GM12892 (cell line): ENCODE data around the gene TSPYL1.

ENCODE experiments used
- DNase-seq: peaks from one replicate; pipeline ENCODE4 v3.0.0; 2011; ENCODE audit not compliant: insufficient read length
- FAIRE-seq: peaks from 2 replicates; lab custom pipeline; 2011; peaks lifted over from hg19 to GRCh38; lab: Jason Lieb, UNC
- POLR2A ChIP-seq: IDR thresholded peaks from 2 replicates; pipeline ENCODE4 v1.6.1; 2011; ENCODE audit warnings: low read depth, low read length, control low read depth
- POLR2AphosphoS5 ChIP-seq: IDR thresholded peaks from 2 replicates; pipeline ENCODE4 v1.6.1; 2011; ENCODE audit warnings: low read depth, low read length, control low read depth
- TAF1 ChIP-seq: IDR thresholded peaks from 2 replicates; pipeline ENCODE4 v1.6.1; 2011; ENCODE audit warnings: low read depth, mild to moderate bottlenecking, control low read depth, low read length, borderline replicate concordance

TSPYL1 gene

GRCh38 chr6:116253505-116254296 is 26.0 kb downstream of the TSPYL1 start, which contains the start of gene TSPYL4:
TSS of gene TSPYL4 (minus strand) at chr6:116254075. CDS start at chr6:116254008, 67 bp downstream.
- DNase-seq: peak; percentile 61
- TF ChIP-seq POLR2A: peak; percentile 87
- TF ChIP-seq TAF1: peak; percentile 67; the same call in 1 of the 2 replicates
- peak; percentile 84 for TF ChIP-seq POLR2AphosphoS5
- peak; percentile 94 for FAIRE-seq

- DNase-seq (no peak), FAIRE-seq (no peak)
- TF ChIP-seq POLR2A (no peak), POLR2AphosphoS5 (no peak), TAF1 (no peak)
Observed at GRCh38 chr6:116253188-116253504, 26.6 kb downstream of the TSPYL1 start.

GRCh38 chr6:116251568-116252384 is 28.0 kb downstream of the TSPYL1 start:
- TF ChIP-seq TAF1 (no peak), POLR2AphosphoS5 (no peak), POLR2A (no peak)
- FAIRE-seq: no peak
- no peak for DNase-seq

GRCh38 chr6:116248577-116248976 is 31.2 kb downstream of the TSPYL1 start:
- TF ChIP-seq POLR2A (no peak), POLR2AphosphoS5 (no peak), TAF1 (no peak)
- DNase-seq (no peak), FAIRE-seq (no peak)

- TF ChIP-seq TAF1 (no peak), POLR2A (no peak), POLR2AphosphoS5 (no peak)
- FAIRE-seq: no peak
- no peak for DNase-seq
Observed at GRCh38 chr6:116247285-116247684, 32.4 kb downstream of the TSPYL1 start.

GRCh38 chr6:116246089-116246488 is 33.6 kb downstream of the TSPYL1 start:
- FAIRE-seq: no peak
- TF ChIP-seq POLR2AphosphoS5 (no peak), TAF1 (no peak), POLR2A (no peak)

GRCh38 chr6:116244284-116244683 is 35.4 kb downstream of the TSPYL1 start:
- TF ChIP-seq POLR2A (no peak), TAF1 (no peak), POLR2AphosphoS5 (no peak)
- FAIRE-seq (peak; percentile 9), DNase-seq (no peak)

More at GRCh38 chr6:116246089-116246488, 33.6 kb downstream of the TSPYL1 start:
- DNase-seq: no peak

- FAIRE-seq (no peak), DNase-seq (no peak)
- TF ChIP-seq TAF1 (no peak), POLR2AphosphoS5 (no peak), POLR2A (no peak)
Observed at GRCh38 chr6:116239856-116240255, 39.9 kb downstream of the TSPYL1 start.

- FAIRE-seq (no peak), DNase-seq (no peak)
- TF ChIP-seq POLR2AphosphoS5: no peak
- TF ChIP-seq POLR2A: no peak
- TF ChIP-seq TAF1: no peak
Observed at GRCh38 chr6:116239256-116239655, 40.5 kb downstream of the TSPYL1 start.

- DNase-seq (no peak), FAIRE-seq (no peak)
- TF ChIP-seq TAF1: no peak
- no peak for TF ChIP-seq POLR2A
- TF ChIP-seq POLR2AphosphoS5: no peak
Observed at GRCh38 chr6:116238083-116238482, 41.6 kb downstream of the TSPYL1 start.

- FAIRE-seq (no peak), DNase-seq (no peak)
- TF ChIP-seq POLR2A (no peak), TAF1 (no peak), POLR2AphosphoS5 (no peak)
Observed at GRCh38 chr6:116234689-116235088, 45.0 kb downstream of the TSPYL1 start.

- FAIRE-seq: no peak
- TF ChIP-seq POLR2A: no peak
- TF ChIP-seq TAF1: no peak
- no peak for TF ChIP-seq POLR2AphosphoS5
- no peak for DNase-seq
Observed at GRCh38 chr6:116229287-116229913, 50.3 kb downstream of the TSPYL1 start.
